Skin of body (tissue), 2 donors: ENCODE results near the gene DTX1. TPM values are rescaled to one million over a fixed set of nuclear protein-coding genes. Genes with fewer than 3 reads are reported as not detected.

Experiments
- DNase-seq: peaks from one replicate; lab custom pipeline; 2025; lab: John Stamatoyannopoulos, UW
- total RNA-seq: library from RNA; depleted of rRNA; stranded (reverse); fragments of >200 nt; gene quantifications from one replicate; pipeline ENCODE4 v1.2.3, GENCODE V29; 2014

DTX1 gene
- 9.0 TPM for total RNA-seq

GRCh38 chr12:113056631-113057488, at the start of gene DTX1:
Gene DTX1 (plus strand): TSS chr12:113056730. CDS start chr12:113058193, 1,463 bp downstream.
- no peak for DNase-seq

DNA sequence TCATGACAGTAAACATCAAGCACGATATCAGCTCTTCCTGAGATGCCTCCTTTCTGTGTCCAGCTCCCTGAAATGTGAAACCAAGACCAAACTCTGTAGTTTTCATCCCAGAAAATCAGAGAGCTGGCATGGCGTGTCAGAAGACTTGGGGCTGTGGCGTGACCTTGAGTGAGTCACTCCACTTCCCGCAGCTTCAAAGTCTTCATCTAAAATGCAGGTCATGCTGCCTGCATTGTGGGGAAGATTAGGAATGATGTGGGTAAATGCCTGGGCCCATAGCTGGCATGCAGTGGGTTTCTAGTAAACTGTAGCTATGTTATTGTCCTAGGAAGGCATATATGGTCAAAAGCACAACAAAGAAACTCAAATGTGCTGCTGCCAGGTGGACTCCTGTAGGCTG, 49.4 kb upstream of the DTX1 start:
- no peak for DNase-seq

DNA sequence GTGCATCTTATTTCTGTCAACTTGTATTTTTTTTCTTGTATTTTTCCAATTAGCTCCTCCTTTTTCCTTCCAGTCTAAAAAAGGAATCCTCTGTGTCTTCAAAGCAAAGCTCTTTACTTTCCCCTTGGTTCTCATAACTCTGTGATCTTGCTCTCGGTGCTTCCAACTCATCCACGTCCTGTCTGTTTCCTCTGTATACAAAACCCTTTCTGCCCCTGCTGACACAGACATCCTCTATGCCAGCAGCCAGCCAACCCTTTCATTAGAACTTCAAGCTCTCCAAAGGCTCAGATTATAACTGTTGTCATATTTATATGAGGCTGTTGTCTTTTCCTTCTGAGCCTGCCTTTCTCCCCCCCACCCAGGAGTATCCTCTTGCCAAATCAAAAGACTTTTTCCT, 45.8 kb upstream of the DTX1 start:
- DNase-seq: no peak

GRCh38 chr12:113014565-113014964, 42.0 kb upstream of the DTX1 start:
- DNase-seq: no peak

GRCh38 chr12:113016796-113017195, 39.7 kb upstream of the DTX1 start:
- DNase-seq: no peak

GRCh38 chr12:113019025-113019424, 37.5 kb upstream of the DTX1 start:
- no peak for DNase-seq

- no peak for DNase-seq
Measured at GRCh38 chr12:113021500-113021899, 35.0 kb upstream of the DTX1 start.

DNA sequence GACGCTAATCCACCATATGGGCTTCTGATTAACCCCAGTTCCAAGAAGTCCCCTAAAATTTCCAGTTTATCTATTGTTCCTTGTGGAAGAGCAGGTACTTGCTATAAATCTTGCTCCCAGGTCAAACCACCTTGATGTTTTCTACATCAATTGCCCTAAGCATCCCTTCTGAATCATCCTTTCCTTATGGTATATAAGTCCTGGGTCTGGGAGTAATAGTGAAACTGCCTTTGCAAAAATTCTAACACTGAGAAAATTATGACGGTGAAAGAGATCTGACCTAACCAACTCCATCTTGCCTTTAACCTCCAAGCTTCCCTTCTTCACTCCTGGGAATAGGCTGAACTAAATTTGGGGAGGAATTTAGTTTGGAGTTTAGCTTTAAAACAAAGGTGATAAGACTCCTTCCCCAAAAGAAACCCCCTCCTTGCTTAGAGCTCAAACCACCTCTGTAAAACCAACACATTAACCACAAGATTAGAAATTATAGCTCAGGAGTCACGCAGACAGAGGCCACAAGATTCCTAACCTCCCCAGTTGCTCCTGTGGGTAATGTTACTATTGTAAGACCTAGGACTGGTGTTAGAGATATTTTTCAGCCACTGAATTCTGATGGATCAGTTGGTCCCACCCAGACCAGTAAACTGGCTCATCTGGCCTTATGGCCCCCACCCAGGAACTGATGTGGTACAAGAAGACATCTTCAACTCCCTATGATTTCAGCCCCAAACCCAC, 33.8 kb upstream of the DTX1 start:
- DNase-seq: no peak

DNA sequence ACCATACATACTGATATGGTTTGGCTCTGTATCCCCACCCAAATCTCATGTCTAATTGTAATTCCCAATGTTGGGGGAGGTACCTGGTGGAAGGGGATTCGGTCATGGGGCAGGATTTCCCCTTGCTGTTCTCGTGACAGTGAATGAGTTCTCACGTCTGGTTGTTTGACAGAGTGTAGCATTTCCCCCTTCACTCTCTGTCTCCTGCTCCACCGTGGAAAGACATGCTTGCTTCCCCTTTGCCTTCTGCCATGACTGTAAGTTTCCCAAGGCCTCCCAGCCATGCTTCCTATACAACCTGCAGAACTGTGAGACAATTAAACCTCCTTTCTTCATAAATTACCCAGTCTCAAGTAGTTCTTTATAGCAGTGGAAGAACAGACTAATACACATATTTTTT, 28.8 kb upstream of the DTX1 start:
- DNase-seq: no peak

DNA sequence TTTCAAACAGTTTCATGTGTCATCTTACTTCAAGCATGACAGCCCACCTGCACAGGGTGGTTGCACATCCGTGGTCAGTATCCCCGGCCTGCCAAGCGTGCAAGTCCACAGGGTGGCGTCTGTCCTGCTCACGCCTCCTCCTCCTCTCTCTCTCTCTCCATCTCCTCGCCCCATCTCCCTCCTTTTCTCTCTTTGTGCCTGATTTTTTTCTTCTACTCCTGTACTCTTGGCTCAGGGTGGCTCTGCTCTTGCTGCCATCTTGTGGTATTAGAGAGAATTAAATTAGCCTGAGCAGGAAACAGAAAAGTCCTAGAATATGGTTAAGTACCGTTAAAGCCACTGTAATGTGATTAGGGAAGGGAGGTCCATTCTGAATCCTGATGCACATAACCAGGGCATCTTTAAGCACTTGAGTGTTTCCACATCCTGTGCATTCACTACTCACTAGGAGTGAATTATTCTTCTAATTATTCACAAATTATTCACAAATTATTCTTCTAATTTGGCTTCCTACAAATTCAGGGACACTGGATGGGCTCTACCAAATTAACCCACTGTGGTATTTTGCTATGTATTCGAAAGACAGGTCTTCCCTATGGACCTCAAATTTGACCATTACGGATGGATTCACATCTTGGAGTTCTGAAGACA, 25.5 kb upstream of the DTX1 start:
- peak; percentile 4 for DNase-seq

DNA sequence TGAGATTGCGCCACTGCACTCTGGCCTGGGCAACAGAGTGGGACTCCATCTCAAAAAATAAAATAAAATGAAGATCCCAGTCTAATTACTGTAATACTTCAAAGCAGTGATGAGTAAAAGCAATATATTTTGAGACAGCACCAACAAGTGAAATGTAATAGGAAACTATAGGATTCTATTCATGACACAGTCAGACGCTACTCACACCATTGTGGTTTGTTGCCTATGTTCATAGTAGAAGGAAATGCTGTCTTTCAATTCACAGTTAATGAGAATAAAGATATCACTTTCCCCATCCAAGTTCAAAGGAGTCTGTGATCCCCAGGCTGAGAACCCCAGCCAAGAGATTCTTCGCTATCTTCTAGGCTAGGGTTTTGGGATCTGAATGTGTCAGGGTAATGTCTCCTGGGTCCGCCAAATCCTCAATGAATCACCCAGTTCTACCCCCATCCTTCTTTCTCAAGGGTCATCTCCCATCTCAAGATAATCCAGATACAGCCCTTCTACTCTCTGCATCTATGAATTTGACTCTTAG, 16.6 kb upstream of the DTX1 start:
- no peak for DNase-seq

GRCh38 chr12:113040722-113041171, 15.8 kb upstream of the DTX1 start:
- no peak for DNase-seq

- no peak for DNase-seq
Measured at GRCh38 chr12:113041560-113041959, 15.0 kb upstream of the DTX1 start.

GRCh38 chr12:113043240-113043639, 13.3 kb upstream of the DTX1 start:
- no peak for DNase-seq

GRCh38 chr12:113044516-113044915, 12.0 kb upstream of the DTX1 start:
- no peak for DNase-seq

DNA sequence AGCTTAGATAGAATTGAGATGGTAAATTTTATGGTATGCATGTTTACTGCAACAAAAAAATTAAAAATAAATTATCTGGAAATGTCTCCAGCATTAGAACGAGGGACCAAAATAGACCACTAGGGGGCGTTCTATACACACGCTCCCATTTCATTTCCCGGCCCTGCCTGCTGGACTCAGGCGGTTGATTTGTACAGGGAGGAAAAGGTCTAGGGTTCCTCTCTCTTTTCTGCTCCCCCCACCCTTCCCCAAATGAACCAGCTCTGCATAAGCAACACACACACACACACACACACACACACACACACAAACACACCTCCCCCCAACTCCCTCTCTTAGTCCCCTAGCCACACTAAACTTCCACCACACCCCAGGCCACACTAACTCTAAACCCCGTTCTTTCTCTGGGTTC, 7.8 kb upstream of the DTX1 start:
- DNase-seq: peak; percentile 14

DNA sequence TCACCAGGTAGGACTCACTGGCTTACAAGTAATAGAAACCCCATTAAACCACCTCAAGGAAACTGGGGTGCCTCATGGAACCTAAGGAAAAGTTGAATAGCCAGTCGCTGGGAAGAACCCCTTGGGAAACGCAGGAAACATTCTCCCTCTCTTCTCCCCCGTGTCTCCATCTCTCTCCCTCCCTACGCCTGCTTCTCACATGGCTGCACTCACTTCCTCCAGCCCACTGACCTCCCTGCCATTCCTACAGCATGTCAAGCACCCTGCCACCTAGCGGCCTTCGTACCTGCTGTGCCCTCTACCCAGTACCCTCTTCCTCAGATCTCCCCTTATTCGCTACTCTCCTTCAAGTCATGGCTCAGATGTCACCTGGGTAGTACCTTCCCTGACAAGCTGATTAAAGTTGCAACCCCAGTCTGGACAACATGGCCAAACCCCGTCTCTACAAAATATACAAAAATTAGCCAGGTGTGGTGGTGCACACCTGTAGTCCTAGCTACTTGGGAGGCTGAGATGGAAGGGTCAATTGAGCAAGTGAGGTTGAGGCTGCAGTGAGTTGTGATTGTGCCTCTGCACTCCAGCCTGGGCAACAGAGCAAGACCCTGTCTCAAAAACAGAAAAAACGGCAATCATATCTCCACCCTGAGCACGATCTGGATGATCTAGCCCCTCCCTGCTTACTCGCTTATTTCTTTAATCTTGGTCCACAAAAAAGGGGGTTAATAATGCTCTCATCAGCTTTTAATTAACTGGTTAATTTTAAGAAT, 6.4 kb upstream of the DTX1 start:
- DNase-seq: no peak

- no peak for DNase-seq
Measured at GRCh38 chr12:113050795-113051194, 5.7 kb upstream of the DTX1 start.

GRCh38 chr12:113051759-113052158, 4.8 kb upstream of the DTX1 start:
- DNase-seq: no peak

- no peak for DNase-seq
Measured at GRCh38 chr12:113052326-113052725, 4.2 kb upstream of the DTX1 start.

GRCh38 chr12:113054948-113055486, 1.5 kb upstream of the DTX1 start:
- DNase-seq: no peak
